Esophagus squamous epithelium (tissue), 4 donors: ENCODE data around the gene ZNF343.

Experiments
- POLR2A ChIP-seq, 4 donors: fragments of 450-650 bp; IDR thresholded peaks; one replicate each; pipeline ENCODE4 v1.6.1; 2017; ENCODE audit warnings: antibody characterized with exemption in 4 of 4, mild to moderate bottlenecking in 4 of 4, moderate library complexity in 3 of 4
- TF ChIP-seq, protein P1 (sequence below), 6 experiments: fragments of 450-650 bp in 4 of 6; fragments of 200-600 bp in 2 of 6; sonication (generic) in 2 of 6; IDR thresholded peaks; one replicate each; pipeline ENCODE4 v1.5.1; 2016 to 2019; ENCODE audit warnings: antibody characterized with exemption in 6 of 6, mild to moderate bottlenecking in 4 of 6, moderate library complexity in 4 of 6

DNA sequence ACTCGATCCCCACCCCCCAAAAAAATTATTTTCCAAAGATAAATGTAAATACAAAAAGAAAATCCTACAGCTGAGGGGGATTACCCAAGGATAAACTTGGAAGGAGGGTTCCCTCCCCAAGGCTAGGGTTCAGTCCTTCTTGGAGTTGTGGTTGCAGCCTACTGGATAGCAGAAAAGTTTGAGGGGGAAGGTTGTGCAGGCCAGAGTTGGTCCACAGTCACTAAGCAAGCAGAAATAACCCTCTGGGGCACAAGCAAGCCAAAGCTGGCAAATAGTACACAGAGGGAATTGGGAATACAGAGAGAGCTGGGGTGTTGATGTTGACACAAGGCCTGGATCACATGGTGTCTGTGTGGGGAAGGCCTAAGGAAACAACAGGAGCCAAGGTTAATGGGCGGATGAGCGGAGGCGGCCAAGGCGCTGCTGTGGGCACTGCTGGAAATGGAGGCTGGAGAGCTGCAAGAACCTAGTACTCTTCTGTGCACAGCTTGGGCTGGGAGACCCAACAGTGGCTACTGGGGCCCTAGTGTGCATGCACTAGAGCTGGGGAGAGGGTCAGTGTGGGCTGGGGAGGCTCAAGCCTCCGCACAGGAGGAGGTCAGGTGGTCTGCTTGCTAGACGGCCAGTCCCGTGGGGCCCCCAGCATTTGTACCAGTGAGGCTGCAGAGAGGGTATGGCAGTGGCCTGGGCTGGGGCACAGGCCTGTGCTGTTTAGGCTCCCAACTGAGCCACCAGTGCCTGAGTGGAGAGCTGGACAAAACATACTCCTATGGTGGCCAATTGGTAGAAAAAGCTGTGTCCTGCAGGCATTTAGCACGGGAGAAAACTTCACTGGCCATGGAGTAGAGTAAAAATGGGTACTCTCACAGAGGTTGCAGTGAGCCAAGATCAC is 32.6 kb downstream of the ZNF343 start:
- TF ChIP-seq, protein P1, sequence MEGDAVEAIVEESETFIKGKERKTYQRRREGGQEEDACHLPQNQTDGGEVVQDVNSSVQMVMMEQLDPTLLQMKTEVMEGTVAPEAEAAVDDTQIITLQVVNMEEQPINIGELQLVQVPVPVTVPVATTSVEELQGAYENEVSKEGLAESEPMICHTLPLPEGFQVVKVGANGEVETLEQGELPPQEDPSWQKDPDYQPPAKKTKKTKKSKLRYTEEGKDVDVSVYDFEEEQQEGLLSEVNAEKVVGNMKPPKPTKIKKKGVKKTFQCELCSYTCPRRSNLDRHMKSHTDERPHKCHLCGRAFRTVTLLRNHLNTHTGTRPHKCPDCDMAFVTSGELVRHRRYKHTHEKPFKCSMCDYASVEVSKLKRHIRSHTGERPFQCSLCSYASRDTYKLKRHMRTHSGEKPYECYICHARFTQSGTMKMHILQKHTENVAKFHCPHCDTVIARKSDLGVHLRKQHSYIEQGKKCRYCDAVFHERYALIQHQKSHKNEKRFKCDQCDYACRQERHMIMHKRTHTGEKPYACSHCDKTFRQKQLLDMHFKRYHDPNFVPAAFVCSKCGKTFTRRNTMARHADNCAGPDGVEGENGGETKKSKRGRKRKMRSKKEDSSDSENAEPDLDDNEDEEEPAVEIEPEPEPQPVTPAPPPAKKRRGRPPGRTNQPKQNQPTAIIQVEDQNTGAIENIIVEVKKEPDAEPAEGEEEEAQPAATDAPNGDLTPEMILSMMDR (IDR thresholded peaks at IDR 0.05) = no peak
- TF ChIP-seq POLR2A (IDR thresholded peaks at IDR 0.05) = no peak
